Omental fat pad (tissue), 4 donors: Measurements from ENCODE around the gene CRBN. TPM values are rescaled to one million over a fixed set of nuclear protein-coding genes. Genes with fewer than 3 reads are reported as not detected.

Experiments
- ATAC-seq: fragments of 150-250 bp; one replicate; pipeline ENCODE4 v1.9.1; 2016; ENCODE audit warnings: mild to moderate bottlenecking, moderate library complexity; ENCODE audit not compliant: low FRiP score
- DNase-seq: peaks from one replicate; pipeline ENCODE4 v3.0.0-alpha.2; 2019; ENCODE audit warnings: low spot score
- total RNA-seq, 4 donors: library from RNA; depleted of rRNA; stranded (reverse); fragments of >200 nt; gene quantifications; one replicate each; pipeline ENCODE4 v1.1.0, GENCODE V29; 2016
- TF ChIP-seq, protein P1 (sequence below), 3 donors: fragments of 450-650 bp; IDR thresholded peaks; one replicate each; pipeline ENCODE4 v1.5.1; 2016 to 2017; ENCODE audit warnings: antibody characterized with exemption in 3 of 3, mild to moderate bottlenecking in 3 of 3, moderate library complexity in 2 of 3

Gene CRBN
- total RNA-seq, 4 donors from 2014 or later, result 63.2 to 137 (median 69.2) TPM

DNA sequence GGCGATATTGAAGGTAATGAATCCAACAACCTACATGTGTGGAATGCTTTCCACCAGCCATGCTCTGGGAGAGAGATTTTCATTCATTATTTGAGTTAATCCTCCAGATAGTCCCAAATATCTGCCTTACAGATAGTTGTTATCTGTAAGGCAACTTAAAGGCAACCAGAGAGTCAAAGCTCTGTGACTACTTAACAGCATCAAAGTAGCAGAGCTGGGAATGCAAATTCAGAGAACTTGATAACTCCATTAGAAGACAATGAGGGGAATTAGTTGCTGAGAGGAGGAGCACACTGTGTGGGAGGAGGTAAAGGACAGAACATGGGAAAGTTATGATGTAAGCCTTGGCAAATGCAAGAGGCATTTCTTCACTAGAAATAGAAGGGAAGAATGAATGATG lies 10.5 kb upstream of the CRBN start:
- ATAC-seq, result no peak
- no peak for DNase-seq
- TF ChIP-seq, protein P1, sequence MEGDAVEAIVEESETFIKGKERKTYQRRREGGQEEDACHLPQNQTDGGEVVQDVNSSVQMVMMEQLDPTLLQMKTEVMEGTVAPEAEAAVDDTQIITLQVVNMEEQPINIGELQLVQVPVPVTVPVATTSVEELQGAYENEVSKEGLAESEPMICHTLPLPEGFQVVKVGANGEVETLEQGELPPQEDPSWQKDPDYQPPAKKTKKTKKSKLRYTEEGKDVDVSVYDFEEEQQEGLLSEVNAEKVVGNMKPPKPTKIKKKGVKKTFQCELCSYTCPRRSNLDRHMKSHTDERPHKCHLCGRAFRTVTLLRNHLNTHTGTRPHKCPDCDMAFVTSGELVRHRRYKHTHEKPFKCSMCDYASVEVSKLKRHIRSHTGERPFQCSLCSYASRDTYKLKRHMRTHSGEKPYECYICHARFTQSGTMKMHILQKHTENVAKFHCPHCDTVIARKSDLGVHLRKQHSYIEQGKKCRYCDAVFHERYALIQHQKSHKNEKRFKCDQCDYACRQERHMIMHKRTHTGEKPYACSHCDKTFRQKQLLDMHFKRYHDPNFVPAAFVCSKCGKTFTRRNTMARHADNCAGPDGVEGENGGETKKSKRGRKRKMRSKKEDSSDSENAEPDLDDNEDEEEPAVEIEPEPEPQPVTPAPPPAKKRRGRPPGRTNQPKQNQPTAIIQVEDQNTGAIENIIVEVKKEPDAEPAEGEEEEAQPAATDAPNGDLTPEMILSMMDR (IDR thresholded peaks at IDR 0.05), result no peak

DNA sequence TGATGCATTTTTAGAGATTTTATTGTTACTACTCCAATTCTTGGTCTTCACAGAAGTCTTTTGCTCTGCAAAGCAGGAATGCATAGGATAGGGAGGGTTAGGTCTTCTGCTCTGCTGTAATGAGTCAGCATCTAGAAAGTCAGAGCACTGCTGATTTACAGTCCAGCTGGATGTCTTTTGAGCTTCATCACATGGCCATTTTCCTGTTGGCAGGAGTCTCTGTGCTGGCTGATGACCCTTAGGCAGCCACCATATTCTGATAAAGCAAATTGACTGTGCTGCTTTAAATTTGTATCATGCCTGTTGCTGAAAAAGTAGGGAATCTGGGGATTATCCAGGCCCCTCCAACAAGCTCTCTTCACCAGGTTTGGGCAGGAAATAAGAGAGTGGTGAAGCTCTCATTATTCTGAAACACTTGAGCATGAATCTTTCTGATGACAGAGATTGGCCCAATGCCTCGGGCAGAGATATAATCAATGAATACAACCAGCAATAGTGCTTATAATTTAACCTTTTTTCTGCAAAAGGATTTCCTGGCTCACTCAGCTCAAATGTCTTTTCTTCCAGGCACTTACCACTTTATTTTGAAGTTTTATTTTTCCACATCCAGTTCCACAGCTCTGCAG lies 9.7 kb upstream of the CRBN start:
- ATAC-seq (no peak), DNase-seq (no peak)
- TF ChIP-seq, protein P1 (IDR thresholded peaks at IDR 0.05), result no peak

DNA sequence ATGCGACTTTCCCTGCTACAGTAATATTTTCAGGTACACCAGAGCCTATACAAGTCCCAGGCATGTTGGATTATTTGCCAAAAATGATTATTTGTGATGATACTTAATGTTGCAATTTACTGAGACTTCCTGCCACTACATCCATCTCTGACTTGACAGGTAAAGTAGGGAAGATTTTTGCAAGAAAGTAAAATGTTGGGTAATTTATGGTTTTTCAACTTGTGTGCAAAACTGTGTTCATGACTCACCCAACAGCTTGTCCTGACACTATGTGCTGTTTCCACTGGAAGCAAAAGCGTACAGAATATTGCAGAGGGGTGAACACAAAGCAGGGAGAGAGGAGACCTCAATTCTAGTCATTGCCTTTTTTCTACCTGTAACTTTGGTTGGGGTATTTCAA lies 5.4 kb upstream of the CRBN start:
- DNase-seq (no peak), ATAC-seq (no peak)
- TF ChIP-seq, protein P1 (IDR thresholded peaks at IDR 0.05), result no peak

DNA sequence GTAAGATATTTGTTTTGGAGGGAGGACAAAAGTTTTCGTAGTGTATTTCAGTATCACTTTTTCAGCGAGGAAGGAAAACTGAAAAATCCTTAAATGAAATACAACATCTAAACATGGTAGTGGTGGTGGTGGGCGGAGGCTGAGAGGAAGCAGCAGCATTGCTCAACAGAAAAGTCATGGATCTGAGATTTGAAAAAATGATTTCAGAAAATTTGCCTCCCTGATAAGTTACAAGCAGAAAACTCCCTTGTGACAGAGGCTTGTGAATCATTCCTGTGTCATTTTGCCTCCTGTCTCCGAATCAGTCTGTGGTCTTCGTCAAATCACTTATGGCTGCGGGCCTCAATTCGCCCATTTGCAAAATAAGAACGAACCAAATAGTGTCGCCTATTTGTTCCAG lies 965 bp upstream of the CRBN start:
- DNase-seq, result no peak
- no peak for ATAC-seq
- TF ChIP-seq, protein P1 (IDR thresholded peaks at IDR 0.05), result no peak

DNA sequence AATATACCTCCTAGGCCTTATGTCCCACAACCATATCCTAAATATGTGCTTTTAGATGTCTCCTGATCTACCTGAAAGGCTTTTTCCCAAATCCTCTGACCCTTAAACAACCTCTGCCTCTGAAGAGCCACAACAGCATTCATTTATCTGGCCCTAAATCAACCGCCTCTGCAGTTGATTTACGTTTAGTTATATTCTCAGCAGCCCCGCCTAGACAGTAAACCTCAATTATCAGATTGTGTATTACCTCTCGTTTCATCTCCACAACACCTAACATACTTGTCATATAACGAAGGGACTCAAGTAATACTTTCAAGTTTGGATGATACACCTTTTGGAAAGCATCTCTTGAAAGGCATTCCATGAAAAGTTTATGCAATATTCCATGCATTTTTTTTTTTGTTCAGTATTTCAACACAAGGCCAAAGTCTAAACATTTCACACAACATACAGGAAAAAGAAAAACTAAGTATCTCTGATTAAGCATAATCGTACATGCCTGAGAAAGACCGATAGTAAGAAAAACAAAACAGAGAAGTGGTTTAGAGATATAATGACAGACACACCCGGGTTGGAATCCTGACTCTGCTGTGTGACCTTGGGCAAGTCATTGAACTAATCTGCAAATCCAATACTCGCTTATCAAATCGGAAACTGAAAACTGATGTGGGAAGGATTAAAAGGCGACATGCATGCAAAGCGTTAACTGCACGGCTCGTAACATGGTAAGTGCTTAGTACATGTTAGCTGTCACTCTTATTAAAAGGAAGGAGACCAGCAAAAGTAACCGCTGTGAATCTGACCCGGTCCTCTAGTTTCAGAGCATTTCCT lies 778 bp downstream of the CRBN start:
- ATAC-seq (no peak), DNase-seq (no peak)
- TF ChIP-seq, protein P1 (IDR thresholded peaks at IDR 0.05), result no peak

DNA sequence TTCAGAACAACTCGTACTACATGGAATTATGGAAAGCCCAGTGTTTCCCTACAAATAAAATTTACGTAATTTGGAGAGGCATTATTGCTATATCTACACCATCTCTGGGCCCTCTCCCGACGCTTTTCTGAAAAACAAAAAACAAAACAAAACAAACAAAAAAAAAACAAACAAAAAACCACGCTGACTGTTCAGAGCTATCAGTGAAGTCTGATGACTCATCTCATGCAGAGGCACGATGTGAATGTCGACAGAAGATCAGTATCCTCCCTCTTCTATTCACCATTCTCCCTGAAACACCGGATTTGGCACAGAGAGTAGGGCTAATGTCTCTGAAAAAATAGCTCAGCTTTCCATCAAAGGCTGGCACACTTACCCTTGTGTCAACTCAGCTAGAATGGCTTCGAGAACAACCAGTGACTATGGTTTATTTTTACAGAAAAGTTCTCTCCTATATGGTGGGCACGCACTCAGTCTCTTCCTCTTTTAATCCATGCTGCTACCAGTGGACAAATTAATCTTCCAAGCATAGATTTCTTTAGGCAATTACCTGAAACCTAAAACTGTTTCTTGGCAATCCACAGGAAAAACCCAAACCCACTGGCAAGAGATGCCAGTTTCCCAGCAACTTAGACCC lies 1.5 kb downstream of the CRBN start:
- ATAC-seq (no peak), DNase-seq (no peak)
- TF ChIP-seq, protein P1 (IDR thresholded peaks at IDR 0.05), result no peak
